CD4-positive, alpha-beta T cell treated with Interleukin-6 for 4 hours (primary cell): ENCODE data around the gene UGT3A1.
"Not testable (repeated sequence)": the region's sequence is repeated elsewhere in the genome, so short reads cannot be mapped to it uniquely, and the experiment has no call there.

Experiments
- DNase-seq: peaks from one replicate; pipeline ENCODE4 v3.0.0-alpha.2; 2020; ENCODE audit warnings: mixed read lengths

Gene UGT3A1

GRCh38 chr5:35990941-35991611, at the start of gene UGT3A1:
UGT3A1 (minus strand) TSS chr5:35991390; CDS start chr5:35991240, 150 bp downstream.
- DNase-seq, result no peak

GRCh38 chr5:36035696-36036095, 44.5 kb upstream of the UGT3A1 start:
- no peak for DNase-seq

GRCh38 chr5:36034536-36035134, 43.4 kb upstream of the UGT3A1 start:
- DNase-seq, result not testable (repeated sequence)

GRCh38 chr5:36033486-36033885, 42.3 kb upstream of the UGT3A1 start:
- no peak for DNase-seq

GRCh38 chr5:36033047-36033446, 41.9 kb upstream of the UGT3A1 start:
- DNase-seq, result no peak

GRCh38 chr5:36031223-36031622, 40.0 kb upstream of the UGT3A1 start:
- no peak for DNase-seq

- no peak for DNase-seq
These were observed 38.7 kb upstream of the UGT3A1 start for GRCh38 chr5:36029914-36030313.

- no peak for DNase-seq
These were observed 37.8 kb upstream of the UGT3A1 start for GRCh38 chr5:36028816-36029465.

GRCh38 chr5:36027711-36028110, 36.5 kb upstream of the UGT3A1 start:
- no peak for DNase-seq

- DNase-seq, result no peak
These were observed 35.7 kb upstream of the UGT3A1 start for GRCh38 chr5:36026706-36027465.

GRCh38 chr5:36022246-36022645, 31.1 kb upstream of the UGT3A1 start:
- not testable (repeated sequence) for DNase-seq

GRCh38 chr5:36019584-36019983, 28.4 kb upstream of the UGT3A1 start:
- DNase-seq, result not testable (repeated sequence)

- no peak for DNase-seq
These were observed 26.4 kb upstream of the UGT3A1 start for GRCh38 chr5:36017622-36018021.

- DNase-seq, result no peak
These were observed 25.8 kb upstream of the UGT3A1 start for GRCh38 chr5:36017004-36017403.

- no peak for DNase-seq
These were observed 22.0 kb upstream of the UGT3A1 start for GRCh38 chr5:36013182-36013581.

- DNase-seq, result no peak
These were observed 18.5 kb upstream of the UGT3A1 start for GRCh38 chr5:36009698-36010097.

GRCh38 chr5:36007366-36007765, 16.2 kb upstream of the UGT3A1 start:
- DNase-seq, result no peak

- no peak for DNase-seq
These were observed 15.0 kb upstream of the UGT3A1 start for GRCh38 chr5:36006163-36006562.

GRCh38 chr5:36001032-36001431, 9.8 kb upstream of the UGT3A1 start:
- no peak for DNase-seq

GRCh38 chr5:35999547-35999946, 8.4 kb upstream of the UGT3A1 start:
- no peak for DNase-seq

GRCh38 chr5:35996076-35996475, 4.9 kb upstream of the UGT3A1 start:
- no peak for DNase-seq

GRCh38 chr5:35990520-35990919, 670 bp downstream of the UGT3A1 start:
- DNase-seq, result no peak

GRCh38 chr5:35988529-35988928, 2.7 kb downstream of the UGT3A1 start:
- no peak for DNase-seq

GRCh38 chr5:35987776-35988175, 3.4 kb downstream of the UGT3A1 start:
- DNase-seq, result no peak
